Measurements from ENCODE around the gene BMERB1.
"Not testable (repeated sequence)": the region's sequence is repeated elsewhere in the genome, so short reads cannot be mapped to it uniquely, and the experiment has no call there.

BMERB1 gene

GRCh38 chr16:15599303-15600070 lies 165.1 kb downstream of the BMERB1 start:
- DNase-seq = no peak

- DNase-seq = no peak
These were observed 167.0 kb downstream of the BMERB1 start for GRCh38 chr16:15601212-15601879.

GRCh38 chr16:15602285-15603044 lies 168.1 kb downstream of the BMERB1 start:
- DNase-seq = no peak

GRCh38 chr16:15604460-15605440 lies 170.4 kb downstream of the BMERB1 start:
- DNase-seq = no peak

- no peak for DNase-seq
These were observed 171.6 kb downstream of the BMERB1 start for GRCh38 chr16:15605839-15606517.

- no peak for DNase-seq
These were observed 172.3 kb downstream of the BMERB1 start for GRCh38 chr16:15606518-15607220.

- DNase-seq = not testable (repeated sequence)
These were observed 172.9 kb downstream of the BMERB1 start for GRCh38 chr16:15607221-15607699.

- no peak for DNase-seq
These were observed 173.5 kb downstream of the BMERB1 start for GRCh38 chr16:15607700-15608396.

GRCh38 chr16:15608398-15609285 lies 174.3 kb downstream of the BMERB1 start:
- DNase-seq = no peak

- DNase-seq = no peak
These were observed 174.9 kb downstream of the BMERB1 start for GRCh38 chr16:15609286-15609649.

GRCh38 chr16:15610369-15610871 lies 176.0 kb downstream of the BMERB1 start:
- DNase-seq = no peak

GRCh38 chr16:15611610-15612009 lies 177.2 kb downstream of the BMERB1 start:
- no peak for DNase-seq

GRCh38 chr16:15613676-15614075 lies 179.3 kb downstream of the BMERB1 start:
- DNase-seq = no peak

GRCh38 chr16:15616012-15616411 lies 181.6 kb downstream of the BMERB1 start:
- DNase-seq = no peak

- no peak for DNase-seq
These were observed 182.2 kb downstream of the BMERB1 start for GRCh38 chr16:15616475-15617165.

GRCh38 chr16:15617901-15618300 lies 183.5 kb downstream of the BMERB1 start:
- no peak for DNase-seq

- DNase-seq = no peak
These were observed 184.0 kb downstream of the BMERB1 start for GRCh38 chr16:15618392-15618791.

GRCh38 chr16:15620611-15621195 lies 186.3 kb downstream of the BMERB1 start:
- DNase-seq = no peak

Measured in SIG-M5 (cell line).